GM12892 (cell line): ENCODE results near the gene COQ8B.

Source experiments
- POLR2A ChIP-seq: IDR thresholded peaks from 2 replicates; pipeline ENCODE4 v1.6.1; 2011; ENCODE audit warnings: low read depth, low read length, control low read depth
- POLR2AphosphoS5 ChIP-seq: IDR thresholded peaks from 2 replicates; pipeline ENCODE4 v1.6.1; 2011; ENCODE audit warnings: low read depth, low read length, control low read depth

DNA sequence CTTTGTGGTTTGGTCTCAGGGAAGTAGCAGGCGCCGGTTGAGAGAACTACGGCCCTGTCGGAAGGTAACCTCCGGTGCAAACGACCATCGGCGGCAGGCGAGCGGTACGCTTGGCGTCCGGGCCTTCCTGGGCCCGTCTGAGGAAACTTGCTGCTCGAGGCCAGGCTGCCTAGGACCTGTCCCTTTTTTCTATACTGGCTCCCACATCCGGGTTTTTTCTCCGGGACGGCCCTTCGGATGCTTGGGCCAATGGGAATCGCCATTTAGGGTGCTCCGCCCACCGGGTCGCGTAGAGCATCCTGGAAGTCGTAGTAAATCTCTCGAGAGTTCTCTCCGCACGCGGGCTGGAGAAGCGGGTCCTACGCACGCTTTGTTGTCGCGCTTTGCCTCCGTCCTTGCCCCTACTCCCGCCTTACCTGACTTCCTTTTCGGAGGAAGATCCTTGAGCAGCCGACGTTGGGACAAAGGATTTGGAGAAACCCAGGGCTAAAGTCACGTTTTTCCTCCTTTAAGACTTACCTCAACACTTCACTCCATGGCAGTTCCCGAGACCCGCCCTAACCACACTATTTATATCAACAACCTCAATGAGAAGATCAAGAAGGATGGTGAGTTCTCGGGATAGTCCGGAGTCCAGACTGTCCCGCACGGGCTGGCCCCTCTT lies 34.3 kb upstream of the COQ8B start, which contains the start of gene SNRPA:
- peak; percentile 84 for TF ChIP-seq POLR2AphosphoS5
- peak; percentile 83 for TF ChIP-seq POLR2A
